HTERT RPE-1 (cell line): ENCODE measurements around the gene CNN1.
"Not testable (repeated sequence)": the region's sequence is repeated elsewhere in the genome, so short reads cannot be mapped to it uniquely, and the experiment has no call there.

Experiments
- in situ Hi-C: fragments of 300-500 bp; cut with MboI; formaldehyde crosslinking; loops from 4 replicates; pipeline ENCODE4 v1.14.3; 2020; ENCODE audit warnings: low sequenced_read_pairs

Gene CNN1

DNA sequence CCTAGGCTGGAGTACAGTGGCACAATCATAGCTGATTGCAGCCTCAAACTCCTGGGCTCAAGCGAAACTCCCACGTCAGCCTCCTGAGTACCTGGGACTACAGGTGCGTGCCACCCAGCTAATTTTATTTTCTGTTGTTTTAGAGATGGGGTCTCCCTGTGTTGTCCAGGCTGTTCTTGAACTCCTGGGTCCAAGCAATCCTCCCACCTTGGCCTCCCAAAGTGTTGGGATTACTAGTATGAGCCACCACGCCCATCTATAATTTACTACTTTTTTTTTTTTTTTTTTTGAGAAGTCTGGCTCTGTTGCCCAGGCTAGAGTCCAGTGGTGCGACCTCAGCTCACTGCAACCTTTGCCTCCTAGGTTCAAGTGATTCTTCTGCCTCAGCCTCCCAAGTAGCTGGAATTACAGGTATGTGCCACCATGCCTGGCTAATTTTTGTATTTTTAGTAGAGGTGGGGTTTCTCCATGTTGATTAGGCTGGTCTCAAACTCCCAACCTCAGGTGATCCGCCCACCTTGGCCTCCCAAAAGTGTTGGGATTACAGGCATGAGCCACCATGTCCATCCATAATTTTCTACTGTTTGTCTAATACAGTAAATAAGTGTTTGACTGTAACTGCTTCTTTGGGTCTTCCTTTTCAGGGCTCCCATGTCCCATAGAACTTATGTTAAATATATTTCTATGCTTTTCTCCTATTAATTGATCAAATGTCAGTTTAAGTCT lies 25.6 kb downstream of the CNN1 start:
- in situ Hi-C loops = not testable (repeated sequence)

DNA sequence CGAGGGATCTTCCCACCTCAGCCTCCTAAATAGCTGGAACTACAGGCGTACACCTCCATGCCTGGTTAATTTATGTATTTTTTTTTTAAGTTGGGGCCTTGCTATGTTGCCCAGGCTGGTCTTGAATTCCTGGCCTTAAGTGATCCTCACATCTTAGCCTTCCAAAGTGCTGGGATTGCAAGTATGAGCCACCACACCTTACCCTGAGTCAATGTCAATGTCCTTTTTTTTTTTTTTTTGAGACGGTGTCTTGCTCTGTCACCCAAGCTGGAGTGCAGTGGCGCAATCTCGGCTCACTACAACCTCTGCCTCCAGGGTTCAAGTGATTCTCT lies 27.0 kb downstream of the CNN1 start:
- in situ Hi-C loops = not testable (repeated sequence)

DNA sequence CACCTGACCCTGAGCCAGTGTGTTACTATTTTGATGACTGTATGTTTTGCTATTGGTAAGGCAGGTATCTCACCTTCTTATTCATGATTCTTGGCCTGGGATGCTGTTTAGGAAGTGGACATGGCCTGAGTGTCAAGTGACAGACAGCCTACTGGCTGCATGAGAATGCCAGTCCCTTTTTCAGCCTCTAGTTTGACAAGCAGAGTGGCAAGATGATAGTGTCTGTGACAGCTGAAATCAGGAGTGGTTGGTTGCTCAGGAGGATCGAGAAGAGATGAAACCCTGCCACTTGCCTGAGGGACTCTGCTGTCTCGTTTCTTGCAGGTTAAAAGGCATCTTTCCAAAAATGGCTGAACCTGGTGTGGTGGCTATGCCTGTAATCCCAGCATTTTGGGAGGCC lies 27.5 kb downstream of the CNN1 start:
- in situ Hi-C loops = no loop called here

DNA sequence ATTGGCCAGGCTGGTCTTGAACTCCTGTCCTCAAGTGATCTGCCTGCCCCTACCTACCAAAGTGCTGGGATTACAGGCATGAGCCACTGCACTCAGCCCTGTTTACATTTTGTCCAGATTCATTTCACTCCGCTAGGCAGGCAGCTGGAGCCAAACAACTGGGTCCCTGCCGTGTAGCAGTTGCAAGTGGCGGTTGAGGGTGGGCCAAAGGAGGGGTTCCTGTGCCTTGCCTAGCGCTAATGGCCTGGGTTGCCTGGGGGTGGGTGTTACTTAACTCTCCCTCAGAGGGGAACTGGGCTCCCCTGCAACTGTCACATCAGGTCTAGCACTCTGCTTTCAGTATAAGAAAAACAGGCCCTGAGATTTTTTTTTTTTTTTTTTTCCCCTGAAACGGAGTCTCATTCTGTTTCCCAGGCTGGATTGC lies 31.4 kb downstream of the CNN1 start:
- in situ Hi-C loops = no loop called here

DNA sequence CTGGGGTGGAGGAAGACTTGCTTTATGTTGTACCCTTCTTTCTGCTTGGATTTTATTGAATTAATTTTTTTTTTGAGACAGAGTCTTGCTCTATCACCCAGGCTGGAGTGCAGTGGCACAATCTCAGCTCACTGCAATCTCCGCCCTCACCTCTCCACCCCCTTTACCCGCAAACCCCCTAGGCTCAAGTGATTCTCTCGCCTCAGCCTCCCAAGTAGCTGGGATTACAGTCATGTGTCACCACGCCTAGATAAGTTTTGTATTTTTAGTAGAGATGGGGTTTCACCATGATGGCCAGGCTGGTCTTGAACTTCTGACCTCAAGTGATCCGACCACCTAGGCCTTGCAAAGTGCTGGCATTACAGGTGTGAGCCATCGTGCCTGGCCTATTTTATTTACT lies 34.7 kb downstream of the CNN1 start:
- in situ Hi-C loops = not testable (repeated sequence)

DNA sequence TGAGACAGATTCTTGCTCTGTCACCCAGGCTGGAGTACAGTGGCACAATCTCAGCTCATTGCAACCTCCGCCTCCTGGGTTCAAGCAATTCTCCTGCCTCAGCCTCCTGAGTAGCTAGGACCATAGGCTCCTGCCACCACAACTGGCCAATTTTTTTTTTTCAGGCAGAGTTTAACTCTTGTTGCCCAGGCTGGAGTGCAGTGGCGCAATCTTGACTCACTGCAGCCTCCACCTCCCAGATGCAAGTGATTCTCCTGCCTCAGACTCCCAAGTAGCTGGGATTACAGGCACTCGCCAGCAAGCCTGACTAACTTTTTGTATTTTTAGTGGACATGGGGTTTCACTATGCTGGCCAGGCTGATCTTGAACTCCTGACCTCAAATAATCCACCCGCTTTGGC lies 35.1 kb downstream of the CNN1 start:
- in situ Hi-C loops = not testable (repeated sequence)

DNA sequence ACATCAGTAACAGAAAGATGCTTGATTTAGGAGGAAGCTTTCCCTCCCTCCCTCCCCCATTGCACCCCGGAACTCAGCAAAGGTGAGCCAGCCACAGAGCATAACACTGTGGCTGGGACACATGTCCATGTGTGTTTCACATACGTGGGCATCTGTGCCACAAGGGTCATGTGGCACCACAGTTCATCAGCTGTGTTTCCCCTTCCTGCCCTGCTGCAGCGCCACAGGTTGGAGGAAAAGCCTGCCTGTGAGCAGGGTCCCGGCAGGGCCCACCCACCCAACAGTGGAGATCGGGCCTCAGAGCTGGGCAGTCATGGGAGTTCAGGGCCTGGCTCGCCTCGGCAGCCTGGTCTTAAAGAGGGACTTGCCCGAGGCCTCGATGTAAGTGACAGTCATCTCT lies 36.0 kb downstream of the CNN1 start:
- in situ Hi-C loops = no loop called here

DNA sequence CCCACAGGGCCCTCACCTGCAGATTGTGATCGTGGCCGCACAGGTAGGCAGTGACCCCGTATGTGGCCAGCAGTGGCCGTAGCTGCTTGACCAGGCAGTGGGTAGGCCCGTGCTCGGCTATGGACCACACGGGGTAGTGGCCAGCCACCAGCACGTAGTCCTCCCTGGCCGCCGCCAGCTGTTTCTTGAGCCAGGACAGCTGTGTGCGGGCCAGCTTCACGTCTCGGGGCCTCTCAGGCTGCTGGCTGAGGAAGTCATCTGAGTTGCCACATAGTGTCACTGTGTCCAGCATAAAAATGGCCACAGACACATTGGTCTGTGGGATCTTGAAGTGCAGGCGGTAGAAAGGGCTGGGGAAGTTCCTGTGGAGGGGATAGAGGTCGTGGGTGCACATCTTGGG lies 37.6 kb downstream of the CNN1 start:
- in situ Hi-C loops = no loop called here

DNA sequence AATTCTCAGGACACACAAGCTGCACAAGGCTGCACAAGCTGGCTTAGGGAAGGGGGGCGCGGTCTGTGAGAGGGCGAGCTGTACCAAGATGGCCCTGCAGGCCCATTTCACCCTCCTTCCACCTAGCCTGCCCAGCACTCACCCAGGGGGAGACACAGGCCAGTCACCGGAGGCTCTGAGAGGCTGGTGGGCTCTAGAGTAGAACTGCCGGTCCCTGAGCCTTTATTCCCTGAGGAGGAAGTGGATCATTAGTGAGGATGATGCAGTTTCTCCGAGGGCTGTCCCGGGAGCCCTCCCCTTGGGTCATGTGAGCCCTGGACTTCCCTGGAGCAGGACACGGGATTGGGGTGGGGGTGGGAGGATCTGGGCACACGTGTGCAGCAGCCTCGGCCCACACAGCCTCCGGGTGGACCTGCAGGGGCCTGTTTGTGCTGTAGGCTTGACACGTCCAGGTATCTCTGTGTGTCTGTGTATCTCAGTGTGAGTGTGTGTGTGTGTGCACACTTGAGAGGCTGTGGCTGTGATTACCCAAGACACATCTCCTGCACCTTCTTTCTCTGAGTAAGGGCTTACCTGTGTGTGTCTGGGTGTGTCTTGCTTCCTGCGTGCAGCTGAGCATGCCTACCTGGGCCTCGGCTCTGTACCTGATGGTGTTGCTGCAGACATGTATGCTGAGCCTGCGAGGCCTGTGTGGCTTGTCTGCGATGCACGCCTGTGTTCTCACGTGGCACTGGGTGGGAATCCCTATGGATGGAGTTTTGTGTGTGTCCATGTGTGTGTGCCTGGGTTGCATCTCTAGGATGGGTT lies 39.0 kb downstream of the CNN1 start, which contains the start of gene ACP5:
ACP5 (minus strand) TSS at position 195 of the 807 bp plus-strand sequence. CDS start 328 bp downstream, outside the sequence.
- in situ Hi-C loops = no loop called here

DNA sequence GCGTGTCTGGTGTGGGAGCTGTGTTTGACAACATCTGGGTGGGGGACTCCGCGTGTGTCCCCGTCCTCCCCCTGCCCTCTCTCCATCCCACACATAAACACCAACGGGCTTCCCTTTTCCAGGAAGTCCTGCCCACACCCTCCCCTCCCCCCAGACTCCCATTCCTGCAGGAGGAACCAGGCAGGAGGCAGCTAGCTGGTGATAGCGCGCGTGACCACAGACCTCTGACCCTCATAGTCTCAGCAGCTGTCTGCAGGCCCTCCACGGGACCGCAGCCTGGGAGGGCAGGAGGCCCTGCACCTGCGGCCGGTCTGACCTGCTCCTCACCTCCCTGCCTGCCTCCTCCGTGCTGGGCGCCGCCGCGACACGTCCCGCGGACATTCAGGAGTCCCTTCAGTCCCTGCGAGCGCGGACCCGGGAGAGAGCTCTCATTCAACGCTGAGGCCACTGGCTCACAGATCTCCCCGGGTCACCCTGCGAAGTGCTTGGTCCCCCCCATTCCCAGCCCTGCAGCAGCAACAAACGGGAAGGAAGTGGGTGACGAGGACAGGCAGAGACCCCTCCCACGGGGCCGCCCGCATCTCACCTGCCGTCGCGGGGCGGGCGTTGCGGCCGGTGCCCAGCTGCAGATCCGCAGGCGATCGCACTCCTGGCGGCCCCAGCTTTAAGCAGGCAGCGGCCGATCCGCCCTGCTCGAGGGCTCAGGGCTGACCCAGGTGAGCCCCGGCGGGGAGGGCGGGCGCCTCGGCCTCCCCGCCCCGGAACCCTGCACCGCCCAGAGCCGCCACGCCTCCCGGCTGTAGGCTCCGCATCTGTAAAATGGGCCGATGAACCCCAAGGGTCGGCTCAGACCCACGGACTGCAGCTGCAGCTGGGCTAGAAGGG lies 39.8 kb downstream of the CNN1 start:
- in situ Hi-C loops = no loop called here

DNA sequence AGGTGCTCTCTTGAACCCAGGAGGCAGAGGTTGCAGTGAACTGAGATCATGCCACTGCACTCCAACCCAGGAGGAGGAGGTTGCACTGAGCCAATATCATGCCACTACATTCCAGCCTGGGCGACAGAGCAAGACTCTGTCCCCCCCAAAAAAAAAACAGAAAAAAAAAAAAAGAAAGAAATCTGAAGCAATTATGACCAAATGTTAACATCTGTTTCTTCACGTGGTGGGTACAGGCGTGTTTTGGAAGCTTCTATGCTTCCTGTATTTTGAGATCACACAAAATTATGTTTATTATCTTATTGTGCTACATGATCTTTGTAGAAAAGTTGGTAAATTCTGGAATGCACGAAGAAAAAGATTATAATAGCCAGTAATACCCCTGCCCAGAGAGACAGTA lies 41.5 kb downstream of the CNN1 start:
- in situ Hi-C loops = no loop called here

DNA sequence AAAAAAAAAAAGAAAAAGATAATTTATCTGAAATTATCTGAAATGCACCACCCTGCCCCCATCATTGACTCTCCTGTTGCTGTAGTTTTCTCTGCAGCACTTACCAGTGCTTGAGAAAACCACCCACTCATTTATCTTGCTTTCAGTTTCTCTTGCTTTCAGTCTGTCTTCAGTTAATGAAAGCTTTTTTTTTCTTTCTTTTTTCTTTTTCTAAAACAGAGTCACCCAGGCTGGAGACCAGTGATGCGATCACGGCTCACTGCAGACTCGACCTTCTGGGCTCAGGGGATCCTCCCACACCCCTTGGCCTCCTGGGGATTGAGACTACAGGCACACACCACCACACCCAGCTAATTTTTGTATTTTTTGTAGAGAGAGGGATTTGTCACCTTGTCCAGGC lies 43.1 kb downstream of the CNN1 start:
- in situ Hi-C loops = no loop called here

DNA sequence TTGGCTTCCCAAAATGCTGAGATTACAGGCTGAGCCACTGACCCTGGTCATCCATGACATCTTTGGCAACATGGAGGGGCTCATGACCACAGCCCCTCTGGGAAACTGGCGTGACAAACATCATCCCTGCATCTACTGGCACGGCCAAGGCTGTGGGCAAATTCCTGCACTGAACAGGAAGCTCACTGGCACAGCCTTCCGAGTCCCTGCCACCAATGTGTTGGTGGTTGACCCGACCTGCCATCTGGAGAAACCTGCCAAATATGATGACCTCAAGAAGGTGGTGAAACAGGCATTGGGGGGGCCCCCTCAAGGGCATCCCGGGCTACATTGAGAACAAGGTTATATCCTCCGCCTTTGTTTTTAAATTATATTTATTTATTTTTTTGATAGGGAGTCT lies 47.7 kb downstream of the CNN1 start:
- in situ Hi-C loops = no loop called here

DNA sequence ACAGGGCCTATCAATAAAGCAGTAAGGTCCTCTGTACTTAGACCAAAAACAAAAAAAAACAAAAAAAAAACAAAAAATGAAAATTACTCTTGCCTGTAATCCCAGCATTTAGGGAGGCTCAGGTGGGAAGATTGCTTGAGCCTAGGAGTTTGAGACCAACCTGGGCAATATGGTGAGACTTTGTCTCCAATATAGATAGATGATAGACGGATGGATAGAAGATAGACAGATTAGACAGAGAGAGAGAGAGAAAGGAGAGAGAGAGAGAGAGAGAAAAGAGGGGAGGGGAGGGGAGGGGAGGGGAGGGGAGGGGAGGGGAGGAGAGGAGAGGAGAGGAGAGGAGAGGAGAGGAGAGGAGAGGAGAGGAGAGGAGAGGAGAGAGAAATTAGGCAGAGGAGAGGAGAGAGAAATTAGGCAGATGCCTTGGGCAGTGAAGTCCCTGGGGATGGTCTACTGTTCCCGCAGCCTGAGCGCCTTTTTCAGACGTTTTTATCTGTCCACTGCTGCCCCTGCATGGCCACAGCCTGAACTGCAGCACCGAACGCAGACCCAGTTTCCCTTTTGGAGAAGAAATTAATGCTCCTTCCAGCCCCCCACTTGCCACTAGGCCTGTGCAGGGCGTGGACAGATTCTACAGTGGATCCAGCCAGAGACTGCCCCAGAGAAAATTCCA lies 48.8 kb downstream of the CNN1 start:
- in situ Hi-C loops = no loop called here

DNA sequence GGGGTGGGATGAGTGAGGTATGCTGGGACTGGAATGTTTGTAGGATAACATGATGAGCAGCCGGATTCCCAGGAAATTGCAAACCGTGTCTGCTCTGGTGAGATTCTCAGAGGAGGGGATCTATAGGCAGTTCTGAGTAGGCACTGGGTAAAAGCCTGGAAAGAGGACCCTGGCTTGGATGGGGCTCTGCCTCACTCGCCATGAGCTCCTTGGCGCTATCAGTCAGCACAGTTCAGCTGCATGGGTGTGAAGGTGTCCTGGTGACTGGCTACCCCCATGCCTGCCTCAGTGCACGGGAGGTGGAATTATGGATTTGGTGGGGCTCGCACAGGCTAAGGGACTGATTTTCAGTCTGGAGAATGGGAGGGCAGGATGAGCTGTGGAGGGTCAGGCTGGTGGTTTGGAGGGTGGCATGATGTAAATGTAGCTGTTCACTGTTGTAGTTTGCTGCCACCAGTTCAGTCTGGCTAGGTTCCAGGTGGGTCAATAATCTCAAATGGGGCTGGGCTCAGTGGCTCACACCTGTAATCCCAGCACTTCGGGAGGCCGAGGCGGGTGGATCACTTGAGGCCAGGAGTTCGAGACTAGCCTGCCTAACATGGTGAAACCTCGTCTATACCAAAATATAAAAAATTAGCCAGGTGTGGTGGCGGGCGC lies 49.5 kb downstream of the CNN1 start:
- in situ Hi-C loops = no loop called here

DNA sequence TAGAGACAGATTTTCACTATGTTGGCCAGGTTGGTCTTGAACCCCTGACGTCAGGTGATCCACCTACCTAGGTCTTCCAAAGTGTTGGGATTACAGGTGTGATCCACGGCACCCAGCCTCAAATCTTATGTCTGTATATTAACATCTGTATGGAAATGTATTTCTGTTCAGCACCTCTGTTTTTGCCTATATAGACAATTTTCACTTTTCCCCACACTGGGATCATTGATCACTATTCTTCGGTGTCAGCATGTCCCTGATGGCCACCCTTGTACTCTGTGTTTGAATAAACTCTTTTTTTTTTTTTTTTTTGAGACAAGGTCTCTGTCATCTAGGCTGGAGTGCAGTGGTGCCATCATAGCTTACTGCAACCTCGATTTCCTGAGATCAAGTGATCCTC lies 55.4 kb downstream of the CNN1 start:
- in situ Hi-C loops = no loop called here

DNA sequence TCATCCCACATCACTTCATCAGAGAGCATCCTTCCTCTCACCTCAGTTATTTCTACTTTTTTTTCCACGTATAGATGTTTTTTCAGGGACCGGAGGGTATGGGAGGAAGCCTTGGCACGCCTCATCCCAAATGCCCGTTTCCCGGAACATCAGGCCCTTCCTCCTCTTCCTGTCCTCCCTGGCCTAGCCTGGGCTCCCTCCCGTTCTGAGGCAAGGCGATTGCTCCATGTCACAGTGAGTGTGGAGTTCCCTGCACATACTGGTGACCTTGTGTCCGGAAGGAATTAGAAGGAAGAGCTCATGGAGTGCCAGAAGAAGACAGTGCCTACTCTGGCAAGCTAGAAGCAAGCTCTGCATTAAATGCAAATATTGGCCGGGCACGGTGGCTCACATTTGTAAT lies 57.5 kb downstream of the CNN1 start:
- in situ Hi-C loops = no loop called here

DNA sequence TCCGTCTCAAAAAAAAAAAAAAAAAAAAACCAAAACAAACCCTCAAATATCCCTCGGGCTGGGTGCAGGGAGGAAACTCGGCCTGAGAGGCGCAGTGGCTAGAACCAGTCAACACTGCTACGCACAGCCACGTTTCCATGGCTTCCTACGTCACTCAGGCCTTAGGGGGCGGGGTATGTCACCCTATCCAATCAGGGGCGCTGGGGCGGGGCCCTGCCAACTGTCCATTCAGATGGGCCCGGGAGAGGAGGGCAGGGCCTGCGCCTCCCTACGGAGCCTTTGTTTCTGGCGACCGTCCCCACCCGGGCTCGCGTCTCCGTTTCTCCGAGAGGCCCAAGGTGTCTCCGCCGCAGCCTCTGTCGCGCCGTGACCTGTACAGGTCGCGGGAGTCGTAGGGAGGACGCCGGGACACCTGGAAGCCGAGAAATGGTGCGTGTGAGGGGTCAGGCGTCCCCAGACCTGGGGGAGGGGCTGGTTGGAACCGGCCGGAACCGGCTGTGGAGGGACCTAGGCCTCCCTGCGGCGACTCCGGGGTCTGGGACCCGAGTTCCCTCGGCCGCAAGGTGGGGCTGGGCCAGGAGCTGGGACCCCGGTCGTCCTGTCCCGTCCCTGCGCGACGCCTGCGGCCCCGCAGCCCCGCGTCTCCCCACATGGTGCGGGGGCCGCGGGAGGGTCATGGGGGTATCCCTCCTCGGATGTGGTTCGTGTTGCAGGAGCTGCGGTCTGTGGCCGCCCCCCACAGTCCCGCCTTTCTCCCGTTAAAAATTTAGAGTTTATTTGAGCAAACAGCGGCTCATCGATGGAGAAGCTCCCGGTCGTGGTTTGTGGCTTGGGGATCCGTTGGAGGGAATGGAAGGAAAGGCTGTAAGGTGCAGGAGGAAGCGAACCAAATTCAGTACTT lies 58.8 kb downstream of the CNN1 start, which contains the start of gene ZNF627:
ZNF627 (plus strand) TSS at position 282 of the 901 bp plus-strand sequence; CDS start at position 427, 145 bp downstream.
- in situ Hi-C loops = no loop called here

DNA sequence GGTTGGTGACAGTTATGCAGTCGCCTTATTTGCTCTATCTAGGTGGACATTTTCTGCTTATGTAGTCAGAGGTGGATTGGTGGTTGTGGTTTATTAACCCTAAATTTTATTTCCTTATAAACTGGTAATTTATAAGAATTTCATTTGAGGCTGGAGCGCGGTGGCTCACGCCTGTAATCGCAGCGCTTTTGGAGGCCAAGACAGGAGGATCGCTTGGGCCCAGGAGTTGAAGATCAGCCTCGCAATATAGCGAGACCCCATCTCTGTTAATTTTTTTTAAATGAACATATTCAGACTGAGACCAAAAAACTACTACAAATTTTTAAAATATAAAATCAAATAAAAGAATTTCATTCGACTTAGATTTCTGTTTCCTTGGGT lies 59.4 kb downstream of the CNN1 start:
- in situ Hi-C loops = no loop called here
